GM19351 (cell line): ENCODE measurements around the gene ADGRL3.

Source experiments
- ATAC-seq: cut with Tn5 transposase; IDR thresholded peaks from one replicate; pipeline ENCODE4 v1.9.1; 2021; ENCODE audit warnings: mild to moderate bottlenecking, moderate library complexity; ENCODE audit not compliant: unreplicated experiment

Gene ADGRL3

DNA sequence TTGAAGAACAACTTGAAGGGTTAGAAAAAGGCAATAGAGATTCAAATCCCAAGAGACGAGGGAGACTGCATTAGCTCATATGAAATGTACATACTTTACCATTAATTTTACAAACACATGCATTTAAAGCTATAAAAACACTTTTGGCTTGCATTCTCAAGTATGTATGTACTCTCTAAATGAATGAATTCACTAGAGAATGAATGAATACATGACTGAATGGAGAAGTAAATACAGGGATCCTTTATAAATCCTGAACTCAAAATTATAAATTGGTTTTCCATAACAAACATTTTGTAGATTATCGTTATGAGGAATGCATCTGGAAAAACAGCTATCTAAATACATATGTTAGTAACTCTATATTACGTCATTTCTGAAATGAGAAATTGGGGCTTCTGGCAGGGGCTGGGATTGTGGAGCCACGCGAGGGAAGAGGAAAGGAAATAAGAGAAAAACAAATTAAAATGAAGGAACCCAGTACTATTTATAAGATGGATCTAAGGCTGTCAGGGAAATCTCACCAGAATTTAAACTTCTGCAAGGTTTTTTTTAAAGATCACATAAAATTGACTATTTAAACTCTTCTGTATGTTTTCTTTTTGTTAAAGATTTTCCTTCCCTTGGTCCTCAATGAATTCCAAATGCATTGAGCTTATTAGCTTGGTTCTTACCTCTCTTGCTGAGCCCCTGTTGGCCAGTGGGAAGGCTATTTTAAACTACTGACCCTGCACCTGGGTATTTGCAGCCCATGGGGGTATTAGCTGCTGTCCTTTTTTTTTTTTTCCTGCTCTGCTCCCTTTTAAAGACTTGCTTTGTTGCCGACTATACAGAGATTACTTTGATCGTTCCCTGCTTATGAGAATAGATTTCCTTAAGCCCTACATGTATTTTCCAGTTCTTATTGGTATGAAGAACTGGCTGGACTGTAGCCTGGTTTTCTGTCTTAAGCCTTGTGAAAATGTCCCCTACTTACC lies 207.8 kb downstream of the ADGRL3 start:
- ATAC-seq = no peak

- no peak for ATAC-seq
Observed at GRCh38 chr4:61408861-61409260, 208.7 kb downstream of the ADGRL3 start.

GRCh38 chr4:61411241-61411640 lies 211.1 kb downstream of the ADGRL3 start:
- no peak for ATAC-seq

GRCh38 chr4:61425315-61425714 lies 225.2 kb downstream of the ADGRL3 start:
- ATAC-seq = no peak

- no peak for ATAC-seq
Observed at GRCh38 chr4:61426229-61426628, 226.1 kb downstream of the ADGRL3 start.

DNA sequence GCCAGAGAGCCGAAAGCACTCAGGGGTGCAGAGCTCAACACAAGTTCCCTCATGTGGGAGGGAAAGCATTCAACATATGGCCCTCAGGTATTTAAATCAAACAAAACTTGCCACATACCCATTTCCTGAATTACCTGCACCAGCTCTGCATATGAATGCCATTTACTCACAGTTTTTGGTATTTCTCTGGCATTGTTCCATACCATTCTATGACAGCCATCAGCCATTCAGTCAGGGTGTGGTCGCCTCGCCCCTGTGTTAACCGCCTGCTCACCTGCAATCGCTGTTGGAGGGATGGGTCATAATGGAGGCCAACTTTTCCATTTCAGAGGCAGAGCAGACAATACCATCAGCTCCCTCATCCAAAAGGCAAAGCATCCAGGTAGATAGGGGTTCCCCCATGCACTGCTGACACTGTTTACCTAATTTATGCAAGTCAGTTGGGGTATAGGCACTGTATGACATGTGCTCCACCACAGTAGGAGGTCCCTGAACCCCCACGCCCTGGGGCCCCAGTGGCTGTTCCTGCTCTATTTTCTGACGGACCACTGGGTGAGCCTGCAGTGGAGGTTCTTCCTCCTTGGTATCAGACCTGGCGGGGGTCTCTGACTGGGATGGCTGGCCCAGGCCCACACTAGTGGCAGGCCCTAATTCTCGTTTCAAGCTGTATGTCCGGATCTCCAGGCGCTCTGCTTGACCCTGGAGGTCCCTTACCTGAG lies 227.1 kb downstream of the ADGRL3 start:
- no peak for ATAC-seq

GRCh38 chr4:61427818-61428495 lies 227.8 kb downstream of the ADGRL3 start:
- ATAC-seq = no peak

GRCh38 chr4:61428950-61429349 lies 228.8 kb downstream of the ADGRL3 start:
- ATAC-seq = no peak

GRCh38 chr4:61431131-61431530 lies 231.0 kb downstream of the ADGRL3 start:
- ATAC-seq = no peak

- no peak for ATAC-seq
Observed at GRCh38 chr4:61437923-61438322, 237.8 kb downstream of the ADGRL3 start.

GRCh38 chr4:61440321-61440720 lies 240.2 kb downstream of the ADGRL3 start:
- ATAC-seq = no peak

GRCh38 chr4:61442936-61443335 lies 242.8 kb downstream of the ADGRL3 start:
- ATAC-seq = no peak

GRCh38 chr4:61443813-61444510 lies 243.8 kb downstream of the ADGRL3 start:
- ATAC-seq = no peak

- no peak for ATAC-seq
Observed at GRCh38 chr4:61445374-61446063, 245.4 kb downstream of the ADGRL3 start.

DNA sequence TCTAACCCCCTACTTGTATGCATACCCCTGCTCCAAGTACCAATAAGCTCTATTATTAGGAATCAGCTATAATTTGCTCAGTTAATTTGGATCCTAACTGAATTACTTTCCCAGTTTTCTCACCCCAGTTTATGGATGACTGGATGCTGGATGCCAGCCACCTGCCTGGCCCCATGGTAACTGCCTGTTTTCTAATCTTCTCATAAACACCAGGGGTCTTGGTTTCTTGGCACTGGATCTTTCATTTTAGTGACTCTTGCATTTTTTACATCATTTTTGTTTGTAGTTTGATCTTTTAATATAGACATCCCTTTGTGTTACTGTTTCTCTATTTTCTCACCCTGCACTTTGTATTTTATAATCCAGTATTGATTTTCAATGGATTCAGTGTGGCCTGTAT lies 246.8 kb downstream of the ADGRL3 start:
- no peak for ATAC-seq

DNA sequence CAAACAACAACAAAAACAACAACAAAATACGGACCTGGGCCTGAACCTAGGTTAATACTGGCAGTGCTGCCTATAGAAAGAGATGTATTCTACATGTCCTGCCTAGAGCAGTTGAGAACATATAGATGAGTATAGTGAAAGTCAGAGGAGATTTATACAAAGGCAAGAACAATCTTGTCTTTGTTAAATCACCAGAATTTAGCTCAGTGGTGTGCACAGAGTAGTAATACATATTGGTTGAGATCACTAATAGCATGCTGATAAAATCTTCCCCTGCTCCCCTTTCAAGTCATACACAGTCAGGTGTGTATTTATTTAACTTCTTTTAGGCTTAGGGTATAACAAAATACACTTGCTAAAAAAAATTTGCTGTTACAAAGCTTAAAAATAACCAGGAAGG lies 247.8 kb downstream of the ADGRL3 start:
- no peak for ATAC-seq

DNA sequence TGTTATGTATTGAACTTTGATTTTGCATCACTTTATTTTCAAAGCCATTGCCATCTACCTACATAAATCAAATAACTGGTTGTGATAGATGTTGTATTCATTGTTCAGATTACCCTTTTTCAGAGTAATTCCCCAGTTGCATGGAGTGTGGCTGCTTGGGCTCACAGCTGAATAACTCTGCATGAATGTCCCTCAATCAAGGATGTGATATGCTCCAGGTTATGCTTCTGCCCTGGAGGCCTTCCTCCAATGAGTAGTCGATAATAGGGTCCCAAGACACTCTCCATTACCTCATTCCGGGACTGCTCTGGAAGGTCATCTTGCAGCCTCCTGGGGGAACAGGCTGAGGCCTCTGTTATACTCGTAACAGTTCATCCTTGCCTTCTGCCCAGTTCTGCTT lies 251.8 kb downstream of the ADGRL3 start:
- no peak for ATAC-seq

DNA sequence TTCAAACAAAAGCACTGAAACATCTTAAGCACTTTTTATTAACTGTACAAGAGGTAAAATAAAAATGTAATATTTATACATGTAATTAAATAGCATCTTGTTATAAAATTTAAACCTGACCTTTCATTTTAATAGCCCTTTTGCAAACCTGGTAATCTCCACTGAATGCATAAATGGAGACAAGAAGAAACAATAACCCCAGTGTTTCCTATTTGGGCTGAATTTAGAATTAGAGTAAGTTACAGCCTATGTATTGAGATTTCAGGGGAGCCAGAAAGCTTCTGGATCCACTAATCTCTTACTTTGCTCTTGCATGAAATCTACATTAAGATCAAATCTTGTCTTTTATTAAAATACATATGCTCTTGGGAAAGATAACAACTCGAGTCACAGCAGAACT lies 261.8 kb downstream of the ADGRL3 start:
- ATAC-seq = no peak

- ATAC-seq = no peak
Observed at GRCh38 chr4:61462451-61463326, 262.6 kb downstream of the ADGRL3 start.
